ENCODE results near the gene LEPROT.

DNA sequence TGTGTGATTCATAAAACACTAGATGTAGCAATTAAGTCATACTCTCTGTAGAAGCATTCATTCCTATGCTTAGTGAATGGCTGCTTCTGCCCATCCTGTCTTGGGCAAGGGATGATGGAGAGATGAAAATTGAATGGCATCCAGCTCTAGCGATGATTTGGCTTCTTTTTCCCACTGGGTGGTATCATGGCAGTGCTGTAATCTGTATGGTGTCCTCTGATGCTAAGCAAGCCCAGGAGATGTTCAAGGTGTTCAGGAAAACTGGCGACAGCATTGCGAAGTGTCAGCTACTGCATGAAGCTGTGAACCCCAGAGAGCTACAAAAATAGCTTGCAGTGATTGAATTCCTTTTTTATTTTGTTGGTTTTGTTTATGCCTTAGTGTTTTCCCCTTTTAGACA is 48.9 kb upstream of the LEPROT start:
- TF ChIP-seq, protein P1, sequence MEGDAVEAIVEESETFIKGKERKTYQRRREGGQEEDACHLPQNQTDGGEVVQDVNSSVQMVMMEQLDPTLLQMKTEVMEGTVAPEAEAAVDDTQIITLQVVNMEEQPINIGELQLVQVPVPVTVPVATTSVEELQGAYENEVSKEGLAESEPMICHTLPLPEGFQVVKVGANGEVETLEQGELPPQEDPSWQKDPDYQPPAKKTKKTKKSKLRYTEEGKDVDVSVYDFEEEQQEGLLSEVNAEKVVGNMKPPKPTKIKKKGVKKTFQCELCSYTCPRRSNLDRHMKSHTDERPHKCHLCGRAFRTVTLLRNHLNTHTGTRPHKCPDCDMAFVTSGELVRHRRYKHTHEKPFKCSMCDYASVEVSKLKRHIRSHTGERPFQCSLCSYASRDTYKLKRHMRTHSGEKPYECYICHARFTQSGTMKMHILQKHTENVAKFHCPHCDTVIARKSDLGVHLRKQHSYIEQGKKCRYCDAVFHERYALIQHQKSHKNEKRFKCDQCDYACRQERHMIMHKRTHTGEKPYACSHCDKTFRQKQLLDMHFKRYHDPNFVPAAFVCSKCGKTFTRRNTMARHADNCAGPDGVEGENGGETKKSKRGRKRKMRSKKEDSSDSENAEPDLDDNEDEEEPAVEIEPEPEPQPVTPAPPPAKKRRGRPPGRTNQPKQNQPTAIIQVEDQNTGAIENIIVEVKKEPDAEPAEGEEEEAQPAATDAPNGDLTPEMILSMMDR (IDR thresholded peaks at IDR 0.05; ENCODE audit: low read length): no peak
- TF ChIP-seq EZH2 (IDR thresholded peaks at IDR 0.05; ENCODE audit: borderline replicate concordance, low read length): no peak
